Left hindlimb (tissue), 1 donor: ENCODE data around the gene SRSF4.
"Not testable (repeated sequence)": the region's sequence is repeated elsewhere in the genome, so short reads cannot be mapped to it uniquely, and the experiment has no call there.

ENCODE experiments used
- DNase-seq: peaks from one replicate; pipeline ENCODE4 v3.0.0-alpha.2; 2018

Gene SRSF4

GRCh38 chr1:29181413-29182225 is at the start of gene SRSF4:
TSS of gene SRSF4 (minus strand) at chr1:29181900. CDS start at chr1:29181752, 148 bp downstream.
- peak; percentile 99 for DNase-seq

- DNase-seq, result peak; percentile 96
Measured at GRCh38 chr1:29230553-29231378, 49.1 kb upstream of the SRSF4 start, which contains the start of gene MECR. TSS of gene MECR (minus strand) at chr1:29230934. CDS start at chr1:29230906, 28 bp downstream.

GRCh38 chr1:29230204-29230552 is 48.5 kb upstream of the SRSF4 start:
- no peak for DNase-seq

- DNase-seq, result no peak
Measured at GRCh38 chr1:29227511-29227910, 45.8 kb upstream of the SRSF4 start.

GRCh38 chr1:29225361-29225760 is 43.7 kb upstream of the SRSF4 start:
- no peak for DNase-seq

GRCh38 chr1:29224356-29224837 is 42.7 kb upstream of the SRSF4 start:
- DNase-seq, result no peak

GRCh38 chr1:29223521-29223920 is 41.8 kb upstream of the SRSF4 start:
- no peak for DNase-seq

- no peak for DNase-seq
Measured at GRCh38 chr1:29222686-29223085, 41.0 kb upstream of the SRSF4 start.

- not testable (repeated sequence) for DNase-seq
Measured at GRCh38 chr1:29222260-29222659, 40.6 kb upstream of the SRSF4 start.

GRCh38 chr1:29221296-29221695 is 39.6 kb upstream of the SRSF4 start:
- DNase-seq, result no peak

- DNase-seq, result no peak
Measured at GRCh38 chr1:29218223-29218622, 36.5 kb upstream of the SRSF4 start.

- no peak for DNase-seq
Measured at GRCh38 chr1:29217633-29218032, 35.9 kb upstream of the SRSF4 start.

- no peak for DNase-seq
Measured at GRCh38 chr1:29213055-29213454, 31.4 kb upstream of the SRSF4 start.

GRCh38 chr1:29211086-29212030 is 29.7 kb upstream of the SRSF4 start:
- no peak for DNase-seq

GRCh38 chr1:29210278-29211085 is 28.8 kb upstream of the SRSF4 start:
- no peak for DNase-seq

GRCh38 chr1:29209173-29209572 is 27.5 kb upstream of the SRSF4 start:
- DNase-seq, result no peak

- no peak for DNase-seq
Measured at GRCh38 chr1:29208442-29208841, 26.7 kb upstream of the SRSF4 start.

GRCh38 chr1:29202584-29203340 is 21.1 kb upstream of the SRSF4 start:
- DNase-seq, result peak; percentile 92

GRCh38 chr1:29202053-29202452 is 20.4 kb upstream of the SRSF4 start:
- no peak for DNase-seq

GRCh38 chr1:29201595-29202051 is 19.9 kb upstream of the SRSF4 start:
- no peak for DNase-seq
